ENCODE measurements around the gene CCDC127.
"Not testable (repeated sequence)": the region's sequence is repeated elsewhere in the genome, so short reads cannot be mapped to it uniquely, and the experiment has no call there.

The CCDC127 gene

DNA sequence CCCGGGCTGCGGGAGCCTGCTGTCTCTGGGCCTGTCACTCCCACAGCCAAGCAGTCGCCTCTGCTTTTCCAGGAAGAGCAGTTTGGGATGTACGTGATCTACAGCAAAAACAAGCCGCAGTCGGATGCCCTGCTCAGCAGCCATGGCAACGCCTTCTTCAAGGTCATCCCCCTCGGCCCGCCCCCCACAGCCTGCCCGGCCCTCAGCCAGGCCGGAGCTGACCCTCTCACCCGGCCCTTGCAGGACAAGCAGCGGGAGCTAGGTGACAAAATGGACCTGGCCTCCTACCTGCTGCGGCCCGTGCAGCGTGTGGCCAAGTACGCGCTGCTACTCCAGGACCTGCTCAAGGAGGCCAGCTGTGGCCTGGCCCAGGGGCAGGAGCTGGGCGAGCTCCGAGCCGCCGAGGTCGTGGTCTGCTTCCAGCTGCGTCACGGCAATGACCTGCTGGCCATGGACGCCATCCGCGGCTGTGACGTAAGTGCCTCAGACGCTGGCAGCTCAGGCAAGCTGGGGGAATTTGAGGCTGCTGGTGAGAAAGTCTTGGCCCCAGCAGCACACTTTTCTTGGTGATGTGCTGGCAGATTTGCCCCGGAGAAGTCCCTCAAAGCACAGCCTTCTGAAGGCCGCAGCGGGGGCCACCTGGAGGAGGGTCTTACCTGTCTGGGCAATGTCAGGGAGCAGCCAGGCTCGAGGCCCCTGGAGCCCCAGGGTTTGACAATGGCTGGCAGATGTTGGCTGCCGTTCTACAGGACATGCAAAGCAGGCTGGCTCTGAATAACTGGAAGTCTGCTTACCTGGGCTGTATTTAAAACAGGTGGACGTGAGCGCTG is 46.8 kb downstream of the CCDC127 start:
- DNase-seq: no peak

DNA sequence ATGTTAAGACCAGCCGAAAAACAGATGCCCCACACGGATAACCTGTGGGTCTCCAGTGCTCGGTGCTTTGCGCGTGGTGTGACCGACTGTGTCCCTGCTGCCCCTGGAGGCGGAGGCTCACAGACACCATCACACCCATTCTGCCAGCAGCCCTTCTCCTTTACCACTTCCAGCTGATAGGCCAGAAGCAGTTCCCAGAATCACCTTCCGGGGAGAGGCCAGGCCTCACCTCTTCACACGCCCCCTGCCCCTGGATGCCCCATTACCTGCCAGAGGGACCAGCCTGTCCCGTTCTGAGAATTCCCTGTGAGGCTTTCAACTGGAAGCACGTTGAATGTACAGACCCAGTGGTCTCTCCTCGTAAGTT is 48.2 kb downstream of the CCDC127 start:
- no peak for DNase-seq

DNA sequence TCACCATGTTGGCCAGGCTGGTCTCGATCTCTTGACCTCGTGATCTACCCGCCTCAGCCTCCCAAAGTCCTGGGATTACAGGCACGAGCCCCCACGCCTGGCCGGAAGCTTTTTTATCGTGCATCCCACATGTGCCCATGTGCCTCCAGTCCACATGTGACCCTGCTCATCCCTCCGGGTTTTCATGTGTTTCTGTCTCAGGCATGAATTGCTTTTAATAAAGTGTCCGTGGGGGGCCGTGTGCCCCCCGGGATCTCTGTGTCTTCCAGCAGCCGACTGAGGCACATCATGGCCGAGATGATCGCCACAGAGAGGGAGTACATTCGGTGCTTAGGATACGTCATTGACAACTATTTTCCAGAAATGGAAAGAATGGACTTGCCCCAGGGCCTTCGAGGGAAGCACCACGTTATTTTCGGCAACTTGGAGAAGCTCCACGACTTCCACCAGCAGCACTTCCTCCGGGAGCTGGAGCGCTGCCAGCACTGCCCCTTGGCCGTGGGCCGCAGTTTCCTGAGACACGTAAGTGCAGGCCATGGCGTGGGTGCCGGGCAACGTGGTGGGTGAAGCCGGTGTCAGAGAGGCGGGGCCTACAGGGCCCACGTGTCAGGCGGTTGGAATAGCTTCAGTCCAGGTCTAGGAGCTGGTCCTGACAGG is 48.8 kb downstream of the CCDC127 start:
- DNase-seq: no peak

DNA sequence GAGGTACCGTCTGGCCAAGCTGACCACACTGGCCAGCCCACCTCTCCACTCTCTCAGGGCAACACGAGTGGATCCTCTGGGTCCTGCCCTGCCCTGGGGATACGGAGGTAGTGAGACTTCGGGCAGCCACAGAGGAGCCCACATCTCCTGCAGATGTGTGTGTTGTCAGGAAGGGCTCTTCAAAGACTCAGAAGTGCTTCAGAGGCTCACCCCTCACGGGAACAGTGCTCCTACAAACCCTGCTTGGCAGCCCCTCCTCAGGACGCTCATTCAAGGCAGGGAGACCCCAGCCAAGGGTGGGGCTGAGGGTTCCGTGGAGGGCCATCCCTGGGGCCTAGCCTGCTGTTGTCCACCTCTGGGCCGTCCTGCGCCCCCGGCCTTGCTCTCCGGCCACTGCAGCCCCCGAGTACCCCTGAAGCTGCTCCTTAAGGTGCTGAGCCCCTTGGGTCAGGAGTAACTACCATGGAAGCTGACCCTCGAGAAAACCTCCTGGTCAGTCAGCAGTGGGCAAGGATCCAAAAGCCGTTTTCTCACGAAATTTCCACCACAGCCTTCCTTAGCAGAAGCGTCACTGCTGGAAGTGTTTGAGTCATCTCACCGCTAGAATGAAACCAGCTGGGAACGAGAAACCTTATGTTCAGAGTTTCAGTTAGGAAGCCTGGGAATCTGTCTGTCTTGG is 49.8 kb downstream of the CCDC127 start:
- no peak for DNase-seq

DNA sequence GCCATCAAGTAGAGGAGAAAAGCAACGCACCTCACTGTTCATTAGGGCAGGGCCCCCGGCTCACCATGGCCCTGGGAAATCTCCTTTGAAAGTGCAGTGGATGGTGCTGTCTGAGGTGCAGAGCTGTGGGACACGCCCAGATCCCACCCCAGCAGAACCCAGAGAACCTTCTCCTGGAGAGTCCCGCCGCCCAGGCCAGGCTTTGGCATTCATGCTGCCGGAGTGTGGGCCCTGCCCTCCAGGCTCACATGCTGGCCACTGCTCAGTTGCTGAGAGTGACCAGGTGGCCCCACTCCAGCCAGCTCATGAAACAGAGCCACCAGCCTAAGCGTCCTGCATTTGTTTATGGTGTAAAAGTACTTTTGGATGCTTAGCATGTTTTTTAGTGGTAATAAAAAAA is 50.4 kb downstream of the CCDC127 start:
- DNase-seq: no peak

DNA sequence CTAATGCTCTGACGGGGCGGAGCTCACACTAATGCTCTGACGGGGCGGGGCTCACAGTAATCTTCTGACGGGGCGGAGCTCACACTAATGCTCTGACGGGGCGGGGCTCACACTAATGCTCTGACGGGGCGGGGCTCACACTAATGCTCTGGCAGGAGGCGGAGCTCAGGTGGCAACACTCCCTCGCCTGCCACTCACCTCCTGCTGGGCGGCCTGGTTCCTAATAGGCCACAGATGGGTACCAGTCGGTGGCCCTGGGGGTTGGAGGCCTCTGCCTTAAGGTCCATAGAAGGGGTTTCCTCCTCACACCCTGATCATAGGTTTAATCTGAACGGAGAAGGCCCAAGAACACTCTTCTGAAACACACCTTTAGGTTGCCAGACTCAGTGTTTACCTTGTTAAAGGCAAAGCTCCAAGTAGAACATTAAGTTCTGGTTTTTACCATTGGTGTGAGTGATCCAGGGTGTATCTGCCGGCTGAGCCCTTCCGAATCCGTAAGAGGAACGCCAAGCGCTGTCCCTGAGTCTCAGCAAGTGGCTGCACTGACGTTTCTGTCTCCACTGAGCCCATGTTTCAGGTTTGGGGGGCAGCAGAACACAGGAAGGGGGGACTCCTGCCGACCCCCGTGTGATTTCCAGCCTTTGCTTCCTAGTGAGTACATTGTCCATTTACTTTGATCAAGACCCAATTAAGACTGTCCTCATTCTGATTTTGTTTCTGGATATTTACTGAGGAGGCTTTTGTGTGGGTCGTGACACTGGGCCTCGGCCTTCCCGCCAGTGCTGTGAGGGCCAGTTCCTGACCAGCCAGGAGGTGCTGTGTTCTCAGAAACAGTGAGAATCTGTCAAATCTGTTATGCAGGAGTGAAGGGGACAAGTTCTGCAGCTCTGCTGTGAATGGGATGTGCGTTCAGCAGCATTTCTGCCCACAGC is 51.2 kb downstream of the CCDC127 start:
- no peak for DNase-seq

DNA sequence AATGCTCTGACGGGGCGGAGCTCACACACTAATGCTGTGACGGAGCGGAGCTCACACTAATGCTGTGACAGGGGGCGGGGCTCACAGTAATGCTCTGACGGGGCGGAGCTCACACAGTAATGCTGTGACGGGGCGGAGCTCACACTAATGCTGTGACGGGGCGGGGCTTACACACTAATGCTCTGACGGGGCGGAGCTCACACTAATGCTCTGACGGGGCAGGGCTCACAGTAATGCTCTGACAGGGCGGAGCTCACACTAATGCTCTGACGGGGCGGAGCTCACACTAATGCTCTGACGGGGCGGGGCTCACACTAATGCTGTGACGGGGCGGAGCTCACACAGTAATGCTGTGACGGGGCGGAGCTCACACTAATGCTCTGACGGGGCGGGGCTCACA is 53.2 kb downstream of the CCDC127 start:
- DNase-seq: not testable (repeated sequence)

DNA sequence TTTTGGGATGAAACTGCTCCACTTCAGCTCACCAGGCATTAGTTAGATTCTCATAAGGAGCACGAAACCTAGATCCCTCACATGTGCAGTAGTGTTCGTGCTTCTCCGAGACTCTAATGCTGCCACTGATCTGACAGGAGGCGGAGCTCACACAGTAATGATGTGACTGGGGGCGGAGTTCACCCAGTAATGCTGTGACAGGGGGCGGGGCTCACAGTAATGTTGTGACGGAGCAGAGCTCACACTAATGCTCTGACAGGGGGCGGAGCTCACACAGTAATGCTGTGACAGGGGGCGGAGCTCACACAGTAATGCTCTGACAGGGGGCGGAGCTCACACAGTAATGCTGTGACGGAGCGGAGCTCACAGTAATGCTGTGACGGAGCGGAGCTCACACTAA is 53.7 kb downstream of the CCDC127 start:
- DNase-seq: no peak

DNA sequence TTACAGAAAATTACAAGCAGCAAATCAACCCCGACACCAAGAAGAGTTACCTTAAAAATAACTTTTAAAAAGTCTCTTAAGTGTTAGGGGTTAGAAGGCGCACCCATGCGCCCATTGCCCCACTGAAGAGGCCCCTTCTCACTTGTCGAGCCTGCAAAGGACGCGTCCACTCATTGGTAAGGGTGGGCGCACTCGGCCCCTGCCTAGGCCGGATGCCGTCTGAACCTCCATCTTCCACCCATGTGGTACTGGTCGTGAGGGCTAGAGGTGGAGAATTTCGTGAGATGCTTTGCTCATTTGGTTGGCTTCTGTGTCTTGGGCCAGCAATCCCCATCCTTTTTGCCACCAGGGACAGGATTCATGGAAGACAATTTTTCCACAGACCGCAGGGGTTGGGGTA is 54.1 kb downstream of the CCDC127 start:
- no peak for DNase-seq

DNA sequence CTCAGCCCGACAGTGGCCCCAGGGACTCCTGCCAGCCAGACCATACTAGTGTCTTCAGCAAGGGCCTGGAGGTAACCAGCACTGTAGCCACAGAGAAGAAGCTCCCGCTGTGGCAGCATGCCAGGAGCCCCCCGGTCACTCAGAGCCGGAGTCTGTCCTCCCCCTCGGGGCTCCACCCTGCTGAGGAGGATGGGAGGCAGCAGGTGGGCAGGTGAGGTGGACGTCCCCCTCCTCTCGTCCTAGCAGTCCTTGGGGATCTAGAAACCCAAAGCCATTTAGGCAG is 54.7 kb downstream of the CCDC127 start:
- DNase-seq: no peak

DNA sequence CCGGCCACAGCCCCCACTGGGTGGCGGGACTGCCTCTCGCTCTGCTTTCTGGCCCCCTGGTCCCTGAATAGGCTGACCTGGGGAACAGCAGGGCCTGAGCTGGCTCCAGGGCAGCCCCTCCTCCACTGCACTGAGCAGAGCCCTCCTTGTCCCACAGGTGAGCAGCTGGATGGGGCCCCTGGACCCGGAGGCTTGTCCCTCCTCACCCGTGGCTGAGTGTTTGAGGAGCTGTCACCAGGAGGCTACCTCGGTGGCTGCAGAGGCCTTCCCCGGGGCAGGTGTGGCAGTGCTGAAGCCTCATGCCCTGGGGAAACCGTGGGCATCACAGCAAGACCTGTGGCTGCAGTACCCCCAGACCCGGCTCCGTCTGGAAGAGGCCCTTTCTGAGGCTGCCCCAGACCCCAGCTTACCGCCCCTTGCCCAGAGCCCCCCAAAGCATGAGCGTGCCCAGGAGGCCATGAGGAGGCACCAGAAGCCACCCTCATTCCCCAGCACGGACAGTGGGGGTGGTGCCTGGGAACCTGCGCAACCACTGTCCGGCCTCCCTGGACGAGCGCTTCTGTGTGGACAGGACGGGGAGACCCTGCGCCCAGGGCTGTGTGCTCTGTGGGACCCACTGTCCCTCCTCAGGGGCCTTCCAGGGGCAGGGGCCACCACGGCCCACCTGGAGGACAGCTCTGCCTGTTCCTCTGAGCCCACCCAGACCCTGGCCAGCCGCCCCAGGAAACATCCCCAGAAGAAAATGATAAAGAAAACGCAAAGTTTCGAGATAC is 55.2 kb downstream of the CCDC127 start:
- DNase-seq: no peak

DNA sequence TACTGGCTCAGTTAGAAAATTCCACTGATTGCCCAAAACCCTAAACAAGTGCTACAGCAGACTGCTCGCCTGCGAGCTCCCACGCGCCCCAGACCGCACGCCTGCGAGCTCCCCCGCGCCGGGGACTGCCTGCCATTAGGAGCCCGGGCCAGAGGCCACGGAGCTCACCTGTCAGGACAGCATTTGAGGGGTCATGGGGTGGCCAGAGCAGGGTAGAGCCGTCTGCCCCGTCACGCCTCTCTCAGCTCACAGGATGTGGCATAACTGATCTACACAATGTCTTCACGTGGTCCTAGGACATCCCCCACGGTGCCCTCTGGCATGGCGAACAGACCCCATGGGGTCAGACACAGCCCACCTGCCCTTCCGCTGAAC is 55.8 kb downstream of the CCDC127 start:
- DNase-seq: no peak

DNA sequence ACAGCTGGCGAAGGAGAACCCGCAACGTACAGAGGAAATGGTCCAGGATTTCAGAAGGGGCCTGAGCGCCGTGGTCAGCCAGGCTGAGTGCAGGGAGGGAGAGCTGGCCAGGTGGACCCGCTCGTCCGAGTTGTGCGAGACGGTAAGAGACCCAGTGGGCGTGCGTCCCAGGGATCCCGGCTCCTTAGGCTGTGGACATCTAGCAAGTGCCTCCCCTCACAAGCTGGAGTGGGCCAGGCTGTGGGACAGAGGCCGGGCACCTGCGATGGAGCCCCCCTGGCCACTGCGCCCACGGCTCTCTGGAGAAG is 56.2 kb downstream of the CCDC127 start:
- DNase-seq: no peak

DNA sequence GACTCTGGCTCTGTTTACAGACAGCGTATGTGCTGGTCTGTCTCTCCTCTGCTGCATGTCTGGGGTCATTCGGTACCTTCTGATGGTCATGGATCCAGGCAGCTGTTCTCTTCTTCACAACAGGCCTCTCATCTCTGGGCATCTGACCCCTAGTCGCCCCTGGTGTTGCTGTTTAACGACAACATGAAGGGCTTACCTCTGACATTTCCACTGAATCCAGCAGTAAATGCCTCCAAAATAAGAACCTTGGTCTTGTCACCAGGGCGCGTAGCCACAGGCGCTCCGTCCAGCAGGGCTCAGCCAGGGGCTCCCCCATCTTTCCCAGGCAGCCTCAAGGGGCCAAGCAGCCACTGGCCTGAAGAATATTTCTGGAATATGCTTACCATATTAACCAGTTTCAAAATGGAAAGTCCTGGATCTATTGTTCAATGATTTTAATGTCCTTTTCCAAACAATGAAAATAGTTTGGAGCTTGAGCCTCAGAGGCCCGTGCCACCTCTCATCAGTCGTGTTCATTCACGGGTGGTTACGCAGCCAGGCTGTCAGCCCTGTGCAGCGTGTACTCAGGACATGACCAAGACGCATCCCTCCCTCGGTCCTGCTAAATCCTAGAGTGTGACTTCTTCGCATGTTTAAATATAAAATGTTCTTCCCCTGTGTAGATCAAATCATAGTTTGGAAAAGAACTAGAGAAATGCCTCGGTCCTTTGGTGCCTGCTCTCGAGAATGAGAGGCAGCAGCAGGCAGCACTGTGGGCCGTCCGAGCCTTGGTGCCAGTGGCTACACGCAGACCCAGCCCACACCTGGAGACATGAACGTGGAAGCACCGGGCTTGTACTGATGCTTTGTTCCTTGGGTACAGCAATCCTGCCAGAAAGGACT is 56.8 kb downstream of the CCDC127 start:
- no peak for DNase-seq

DNA sequence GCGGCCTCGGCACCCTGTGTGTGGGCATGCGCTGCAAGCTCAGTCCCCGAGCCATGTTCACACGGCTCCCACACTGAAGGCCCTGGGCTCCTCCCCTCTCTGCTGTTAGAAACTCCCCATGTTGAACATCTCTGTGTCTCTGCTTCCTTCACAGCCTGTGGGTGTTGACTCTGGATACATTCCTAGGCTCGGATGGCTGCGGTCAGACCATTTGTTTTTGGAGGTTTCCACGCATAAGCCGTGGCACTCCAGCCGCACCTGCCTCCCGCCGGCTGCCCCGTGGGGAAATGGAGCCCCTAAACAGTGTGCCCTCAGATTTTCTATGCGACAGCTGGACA is 57.8 kb downstream of the CCDC127 start:
- DNase-seq: no peak

DNA sequence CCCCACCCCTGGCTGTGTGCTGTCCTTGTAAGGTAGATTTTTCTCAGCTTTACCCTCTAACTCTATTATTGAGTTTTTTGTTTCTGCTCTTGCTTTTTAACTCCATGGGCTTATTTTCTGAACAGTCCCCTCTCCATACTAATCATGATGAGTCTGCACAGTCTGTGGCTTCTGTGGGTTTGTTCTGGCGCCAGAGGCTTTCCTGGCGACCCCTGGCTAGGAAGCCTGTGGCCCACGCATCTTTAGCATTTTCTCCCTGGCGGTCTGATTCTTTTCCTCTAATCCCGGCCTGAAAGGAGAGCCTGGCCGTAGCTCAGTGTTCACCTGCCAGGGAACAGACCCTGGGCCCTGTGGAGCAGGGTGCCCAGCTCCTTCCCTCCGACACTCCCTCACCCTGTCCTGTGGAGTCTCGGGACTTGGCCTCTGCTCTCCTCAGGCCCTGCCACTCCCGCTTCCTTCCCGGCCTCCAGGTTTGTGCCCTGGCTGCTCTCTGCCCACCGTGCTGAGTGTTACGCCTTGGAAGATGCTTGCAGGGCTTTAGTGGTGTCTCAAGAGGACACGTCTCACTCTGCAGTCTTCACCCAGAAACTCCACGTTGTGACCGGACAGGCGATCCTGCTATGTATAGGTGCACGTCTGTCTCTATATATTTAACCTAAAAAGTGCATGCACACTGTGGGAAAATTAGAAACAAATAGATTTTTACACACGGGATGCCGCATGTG is 58.3 kb downstream of the CCDC127 start:
- DNase-seq: no peak

DNA sequence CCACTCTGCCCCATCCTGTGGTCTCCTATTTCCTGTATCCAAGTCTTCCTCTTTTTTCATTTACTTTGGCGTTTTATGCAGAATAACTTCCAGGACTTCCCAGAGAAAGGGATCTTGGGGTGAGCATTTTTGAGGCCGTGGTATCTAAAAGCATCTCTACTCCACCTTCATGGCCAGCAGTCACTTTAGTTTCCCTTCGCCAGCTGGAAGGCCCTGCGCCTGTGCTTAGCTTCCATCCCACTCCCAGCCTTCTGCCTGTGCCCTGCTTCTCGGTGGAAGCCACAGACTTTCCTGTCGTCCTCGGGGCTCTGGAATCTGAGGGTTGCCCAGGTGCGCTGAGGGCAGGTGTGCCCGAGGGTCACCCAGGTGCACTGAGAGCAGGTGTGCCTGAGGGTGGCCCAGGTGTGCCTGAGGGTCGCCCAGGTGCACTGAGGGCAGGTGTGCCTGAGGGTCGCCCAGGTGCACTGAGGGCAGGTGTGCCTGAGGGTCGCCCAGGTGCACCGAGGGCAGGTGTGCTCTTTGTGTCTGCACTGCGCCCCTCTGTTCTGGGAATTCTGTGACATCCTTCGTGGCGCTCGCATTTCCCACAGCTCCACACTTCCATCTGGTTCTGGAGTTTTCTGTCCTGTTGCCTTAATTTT is 59.0 kb downstream of the CCDC127 start:
- no peak for DNase-seq

DNA sequence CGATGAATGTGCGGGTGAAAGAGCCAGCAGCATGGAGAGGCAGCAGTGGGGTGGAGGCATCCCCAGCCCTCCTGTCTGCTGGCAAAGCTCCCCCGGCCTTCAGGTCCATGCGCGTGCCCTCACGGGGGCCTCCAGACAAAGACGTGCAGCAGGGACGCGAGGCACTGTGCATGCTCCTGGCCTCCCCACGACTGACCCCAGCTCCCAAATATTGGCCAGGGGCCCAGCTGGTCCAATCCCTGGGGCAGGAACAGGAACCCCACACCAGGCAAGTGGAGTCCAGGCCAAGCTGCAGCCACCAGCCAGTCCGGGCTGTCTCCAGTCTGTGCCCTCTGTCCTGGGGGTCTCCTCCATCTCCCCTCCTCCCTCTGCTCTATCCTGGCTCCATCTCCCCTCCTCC is 60.2 kb downstream of the CCDC127 start:
- DNase-seq: no peak

DNA sequence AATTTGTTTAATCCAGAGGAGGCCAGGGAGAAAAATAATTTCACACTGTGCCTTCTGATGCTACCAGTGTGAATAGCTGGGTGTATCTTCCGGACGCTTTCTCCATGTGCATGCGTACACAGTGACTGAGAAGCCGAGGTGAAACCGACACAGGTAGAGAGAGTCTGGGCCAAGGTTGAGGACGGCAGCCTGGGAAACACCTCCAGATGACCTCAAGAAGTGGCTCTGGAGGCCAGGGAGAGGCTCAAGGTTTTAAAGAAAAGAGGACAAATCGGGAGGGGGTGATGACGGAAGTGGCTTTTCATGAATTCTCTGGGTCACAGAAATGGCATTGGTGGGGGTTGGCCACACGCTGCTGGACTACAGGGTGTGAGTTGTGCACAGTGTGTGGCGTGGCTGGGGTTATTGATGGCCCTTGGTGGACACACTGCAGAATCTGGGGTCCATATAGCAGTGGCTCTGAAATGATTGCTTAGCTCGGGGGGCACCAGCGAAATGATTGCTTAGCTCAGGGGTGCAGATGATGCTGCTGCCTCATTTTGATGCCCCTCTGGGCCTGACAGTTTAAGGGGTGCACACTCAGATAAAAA is 60.7 kb downstream of the CCDC127 start:
- no peak for DNase-seq

DNA sequence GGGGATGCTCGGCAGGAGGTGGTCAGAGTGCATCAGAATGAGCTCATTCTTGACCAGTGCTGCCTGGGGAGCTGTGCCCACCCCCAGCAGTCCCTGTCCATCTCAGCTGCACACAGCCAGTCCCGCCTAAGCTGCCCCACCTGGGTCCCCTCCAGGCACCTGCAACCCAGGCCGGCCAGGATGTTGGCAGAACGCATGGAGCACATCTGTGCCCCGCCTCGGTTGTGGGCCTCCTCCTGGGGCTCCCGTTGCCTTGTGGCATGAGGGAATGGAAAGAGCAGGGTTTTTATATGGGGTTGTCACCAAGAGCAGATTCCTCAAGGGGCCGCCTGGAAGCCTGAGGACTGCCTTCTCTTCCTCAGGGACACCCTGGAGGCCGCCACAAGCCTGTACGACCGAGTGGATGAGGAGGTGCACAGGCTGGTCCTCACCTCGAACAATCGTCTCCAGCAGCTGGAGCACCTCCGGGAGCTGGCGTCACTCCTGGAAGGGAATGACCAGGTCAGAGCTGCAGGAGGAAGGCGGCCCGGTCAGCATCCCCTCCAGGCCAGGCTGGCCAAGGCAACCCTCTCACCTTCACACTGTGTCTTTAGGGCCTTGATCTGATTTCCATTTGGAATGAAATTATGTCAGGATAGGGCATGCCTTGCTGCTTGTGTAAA is 61.4 kb downstream of the CCDC127 start:
- DNase-seq: no peak
